CD4-positive, alpha-beta T cell (primary cell): ENCODE data around the gene KDSR. TPM values are rescaled to one million over a fixed set of nuclear protein-coding genes. Genes with fewer than 3 reads are reported as not detected.

ENCODE experiments used
- ATAC-seq: fragments of 200-7000 bp; cut with Tn5 transposase; one replicate; pipeline ENCODE4 v1.10.0; 2022; ENCODE audit warnings: mild to moderate bottlenecking; ENCODE audit not compliant: poor library complexity
- CTCF ChIA-PET: fragments of 350-600 bp; sonication (Branson Sonifier 250); formaldehyde crosslinking; loops from one replicate; lab custom pipeline; 2021; ENCODE audit warnings: antibody characterized with exemption, inconsistent platforms; lab: Charles Lee
- POLR2A ChIA-PET: fragments of 350-600 bp; sonication (Branson Sonifier 250); formaldehyde crosslinking; loops from one replicate; lab custom pipeline; 2021; ENCODE audit warnings: antibody characterized with exemption, inconsistent platforms; lab: Charles Lee
- DNase-seq, 14 experiments: peaks; one replicate each; pipeline ENCODE4 v3.0.0-alpha.2; 2013 to 2020; ENCODE audit warnings: mixed read lengths in 2 of 14
- H3K27ac ChIP-seq, 2 donors: one replicate each; pipeline versions ENCODE4 v1.5.1 to v1.7.0; 2013; ENCODE audit warnings: low read length in 2 of 2, low read depth in 1 of 2, mild to moderate bottlenecking in 1 of 2
- H3K27me3 ChIP-seq, 2 experiments: 1 replicate in 1 of 2; 2 replicates in 1 of 2; pipeline versions ENCODE4 v1.6.1 to v1.7.0; 2013; ENCODE audit warnings: low read length in 2 of 2, control low read depth in 1 of 2, mild to moderate bottlenecking in 1 of 2, moderate library complexity in 1 of 2; ENCODE audit not compliant: insufficient read depth in 2 of 2, control insufficient read depth in 1 of 2
- H3K36me3 ChIP-seq: one replicate; pipeline ENCODE4 v1.6.1; 2013; ENCODE audit warnings: low read length, control low read depth; ENCODE audit not compliant: insufficient read depth
- H3K4me1 ChIP-seq: one replicate; pipeline ENCODE4 v1.6.1; 2013; ENCODE audit warnings: low read length, control low read depth; ENCODE audit not compliant: insufficient read depth
- H3K4me3 ChIP-seq: one replicate; pipeline ENCODE4 v1.5.1; 2013; ENCODE audit warnings: mild to moderate bottlenecking, low read length, moderate library complexity
- H3K9me3 ChIP-seq, 2 experiments: 1 replicate in 1 of 2; 2 replicates in 1 of 2; pipeline versions ENCODE4 v1.6.1 to v1.7.0; 2013; ENCODE audit warnings: low read length in 2 of 2, mild to moderate bottlenecking in 2 of 2, control low read depth in 1 of 2, moderate library complexity in 1 of 2; ENCODE audit not compliant: control insufficient read depth in 1 of 2, insufficient read depth in 1 of 2
- H3K27ac Mint-ChIP-seq: one replicate; pipeline ENCODE4 v1.8.0; 2020; ENCODE audit warnings: mixed read lengths
- H3K27me3 Mint-ChIP-seq: one replicate; pipeline ENCODE4 v1.8.0; 2021; ENCODE audit warnings: mixed read lengths
- H3K36me3 Mint-ChIP-seq: one replicate; pipeline ENCODE4 v1.8.0; 2021; ENCODE audit warnings: low read depth, mixed read lengths
- H3K4me1 Mint-ChIP-seq: one replicate; pipeline ENCODE4 v1.8.0; 2021; ENCODE audit warnings: low read depth, mixed read lengths
- H3K4me3 Mint-ChIP-seq: one replicate; pipeline ENCODE4 v1.8.0; 2020; ENCODE audit warnings: mild to moderate bottlenecking, mixed read lengths
- H3K9me3 Mint-ChIP-seq: one replicate; pipeline ENCODE4 v1.8.0; 2020; ENCODE audit warnings: mixed read lengths
- intact Hi-C, 2 experiments: fragments of 100-400 bp; cut with DNase I in 1 of 2; cut with micrococcal nuclease in 1 of 2; formaldehyde crosslinking; loops; one replicate each; pipeline versions ENCODE4 v1.15.1 to v1.9.0; 2023 to 2025; cut with DNase I, micrococcal nuclease
- total RNA-seq, 174 experiments: library from RNA in 2 of 174; stranded (reverse) in 2 of 174; gene quantifications; one replicate each; pipeline ENCODE4 v1.2.3 and lab custom pipeline; 2021 to 2026
- TF ChIP-seq, protein P1 (sequence below): fragments of 200-600 bp; IDR thresholded peaks from one replicate; pipeline ENCODE4 v1.8.0; 2022; ENCODE audit warnings: antibody characterized with exemption, mild to moderate bottlenecking

The KDSR gene
- total RNA-seq, 2 experiments from 2014 or later, result 21.1 to 23.5 TPM

DNA sequence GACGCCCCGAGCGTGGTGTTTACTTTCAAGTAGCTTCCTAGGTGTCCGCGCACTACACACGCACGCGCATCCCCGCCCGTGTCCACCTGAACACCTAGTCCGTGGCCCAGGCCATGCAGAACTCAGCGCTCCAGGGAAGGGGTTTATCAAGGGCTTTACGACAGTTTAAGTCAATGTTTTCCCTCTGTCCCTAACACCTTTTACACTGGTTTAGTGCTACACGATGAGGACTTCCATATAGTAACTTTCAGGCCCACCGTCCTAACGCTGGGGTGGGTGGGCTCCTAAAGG lies 46.1 kb downstream of the KDSR start:
- H3K36me3 ChIP-seq, result no peaks in the 10 kb centered on the region
- H3K4me3 ChIP-seq, result peak overlapping the region; percentile 65
- peak overlapping the region in 1 of 2 donors; percentile 46 for H3K27ac ChIP-seq
- ChIA-PET CTCF (interaction anchor here (0.7 kb wide), 1 partner anchor 305 kb away, joined by 4 read pairs; no protein-coding TSS in a partner anchor), POLR2A (interaction anchor here (0.5 to 3.8 kb wide), 4 partner anchors 96 to 304 kb away, joined by 3 to 23 read pairs (median 4); partner anchors contain the start of gene VPS4B)
- Mint-ChIP-seq H3K4me1 (peaks cover 48% of the 10 kb centered on the region), H3K4me3 (peak overlapping the region; percentile 91), H3K9me3 (no peaks in the 10 kb centered on the region), H3K27me3 (no peaks in the 10 kb centered on the region), H3K36me3 (peaks cover 26% of the 10 kb centered on the region), H3K27ac (peak overlapping the region; percentile 95)
- intact Hi-C loops, result loop anchor here (5.0 to 10.0 kb wide), 2 partner anchors 116 to 606 kb away; partner anchors contain the start of gene PHLPP1 (in 2 of the 2)
- no peak for ATAC-seq
- H3K9me3 ChIP-seq, result no peaks in the 10 kb centered on the region
- TF ChIP-seq, protein P1, sequence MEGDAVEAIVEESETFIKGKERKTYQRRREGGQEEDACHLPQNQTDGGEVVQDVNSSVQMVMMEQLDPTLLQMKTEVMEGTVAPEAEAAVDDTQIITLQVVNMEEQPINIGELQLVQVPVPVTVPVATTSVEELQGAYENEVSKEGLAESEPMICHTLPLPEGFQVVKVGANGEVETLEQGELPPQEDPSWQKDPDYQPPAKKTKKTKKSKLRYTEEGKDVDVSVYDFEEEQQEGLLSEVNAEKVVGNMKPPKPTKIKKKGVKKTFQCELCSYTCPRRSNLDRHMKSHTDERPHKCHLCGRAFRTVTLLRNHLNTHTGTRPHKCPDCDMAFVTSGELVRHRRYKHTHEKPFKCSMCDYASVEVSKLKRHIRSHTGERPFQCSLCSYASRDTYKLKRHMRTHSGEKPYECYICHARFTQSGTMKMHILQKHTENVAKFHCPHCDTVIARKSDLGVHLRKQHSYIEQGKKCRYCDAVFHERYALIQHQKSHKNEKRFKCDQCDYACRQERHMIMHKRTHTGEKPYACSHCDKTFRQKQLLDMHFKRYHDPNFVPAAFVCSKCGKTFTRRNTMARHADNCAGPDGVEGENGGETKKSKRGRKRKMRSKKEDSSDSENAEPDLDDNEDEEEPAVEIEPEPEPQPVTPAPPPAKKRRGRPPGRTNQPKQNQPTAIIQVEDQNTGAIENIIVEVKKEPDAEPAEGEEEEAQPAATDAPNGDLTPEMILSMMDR, result no peak
- H3K27me3 ChIP-seq, result no peaks in the 10 kb centered on the region
- peaks cover 17% of the 10 kb centered on the region for H3K4me1 ChIP-seq
- DNase-seq, result peak in 1 of 14 experiments; percentile 40

DNA sequence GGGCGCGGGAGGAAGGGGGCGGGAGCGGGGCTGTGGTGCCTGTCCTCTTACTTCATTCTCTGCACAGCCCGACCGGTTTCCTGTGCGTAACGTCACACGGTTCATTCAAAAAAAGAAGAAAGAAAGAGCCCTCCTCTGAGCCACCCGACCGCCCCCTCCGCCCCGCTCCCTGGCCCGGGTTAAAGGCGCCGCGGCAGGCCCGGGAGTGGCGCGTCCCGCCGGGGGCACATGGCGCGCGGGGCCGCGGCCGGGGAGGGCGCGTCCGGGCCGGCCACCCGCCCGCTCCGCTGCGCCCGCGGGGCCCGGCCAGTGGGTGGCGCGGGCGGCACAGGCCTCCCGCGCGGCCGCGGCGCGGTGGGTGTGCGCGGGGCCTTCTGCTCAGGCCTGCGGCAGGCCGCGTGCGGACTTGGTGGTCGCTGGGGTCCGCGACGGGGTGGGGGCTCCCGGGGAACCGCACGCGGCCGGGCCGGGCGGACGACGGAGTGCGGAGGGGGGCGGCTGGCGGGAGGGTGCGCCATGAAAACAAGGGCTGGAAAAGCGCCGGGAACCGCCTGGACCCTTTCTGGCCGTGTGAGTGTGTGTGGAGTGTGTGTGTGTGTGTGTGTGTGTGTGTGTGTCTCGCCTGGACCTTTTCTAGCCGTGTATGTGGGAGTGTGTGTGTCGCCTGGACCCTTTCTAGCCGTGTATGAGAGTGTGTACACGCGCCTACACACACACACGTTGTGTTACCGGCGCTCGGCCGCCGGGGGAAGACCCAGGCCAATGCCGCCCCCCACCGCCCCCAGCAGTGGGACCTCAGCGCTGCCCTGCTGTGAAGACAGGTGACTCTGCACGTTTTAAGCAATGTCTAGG lies 46.7 kb downstream of the KDSR start:
- ChIA-PET POLR2A (interaction anchor here (0.5 to 3.9 kb wide), 16 partner anchors 11 to 605 kb away, joined by 3 to 34 read pairs (median 12); partner anchors contain the start of genes PHLPP1 and VPS4B), CTCF (interaction anchor here (0.7 to 3.8 kb wide), 4 partner anchors 38 to 304 kb away, joined by 3 to 49 read pairs (median 4); no protein-coding TSS in a partner anchor)
- Histone ChIP-seq H3K36me3 (no peaks in the 10 kb centered on the region), H3K27me3 (no peaks in the 10 kb centered on the region), H3K4me1 (peaks cover 17% of the 10 kb centered on the region), H3K27ac (peak overlapping the region in 1 of 2 donors; percentile 46), H3K4me3 (peak overlapping the region; percentile 94), H3K9me3 (no peaks in the 10 kb centered on the region)
- ATAC-seq (peak; percentile 80), DNase-seq (peak; percentile 76 to 96 (median 84))
- Mint-ChIP-seq H3K4me3 (peak overlapping the region; percentile 92), H3K9me3 (no peaks in the 10 kb centered on the region), H3K4me1 (peaks cover 54% of the 10 kb centered on the region), H3K27ac (peak overlapping the region; percentile 95), H3K27me3 (no peaks in the 10 kb centered on the region), H3K36me3 (peaks cover 26% of the 10 kb centered on the region)
- intact Hi-C loops, result loop anchor here (5.0 to 10.0 kb wide), 2 partner anchors 117 to 606 kb away; partner anchors contain the start of gene PHLPP1 (in 2 of the 2)
- TF ChIP-seq, protein P1, result no peak

DNA sequence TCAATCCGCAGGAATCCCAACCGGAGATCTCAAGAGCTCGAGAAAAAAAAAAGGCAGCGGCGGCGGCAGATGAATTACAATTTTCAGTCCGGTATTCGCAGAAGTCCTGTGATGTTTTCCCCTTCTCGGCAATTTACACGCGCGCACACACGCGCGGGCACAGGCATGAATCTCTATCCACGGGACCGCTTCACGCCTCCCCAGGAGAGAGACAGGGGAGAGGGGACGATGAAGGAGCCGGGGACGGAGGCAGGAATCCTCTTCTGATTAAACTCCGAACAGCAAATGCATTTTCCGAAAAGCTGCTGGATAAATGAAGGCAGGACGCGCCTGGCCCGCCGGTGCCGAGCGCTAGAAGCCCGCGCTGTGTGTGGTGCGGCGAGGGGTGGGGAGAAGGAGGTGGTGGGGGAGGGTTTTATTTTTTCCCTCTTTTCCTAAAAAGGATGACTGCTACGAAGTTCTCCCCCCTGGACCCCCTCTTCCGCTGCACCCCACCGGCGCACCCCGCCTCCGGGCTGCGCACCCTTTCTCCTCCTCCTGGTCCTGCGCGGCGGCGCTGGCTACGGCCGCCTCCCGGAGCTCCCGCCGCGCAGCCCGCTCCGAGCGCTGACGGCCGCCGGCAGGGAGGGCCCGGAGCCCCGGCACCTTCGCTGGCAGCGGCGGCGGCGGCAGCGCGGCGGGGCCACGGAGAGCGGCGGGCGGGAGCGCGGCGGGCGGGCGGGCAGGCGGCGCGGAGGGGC lies 47.5 kb downstream of the KDSR start, which contains the start of gene BCL2:
TSS of gene BCL2 (minus strand) at position 387 of the 740 bp plus-strand sequence.
- Histone ChIP-seq H3K36me3 (no peaks in the 10 kb centered on the region), H3K4me3 (peak within 1 kb of the TSS; percentile 94), H3K4me1 (peaks cover 21% of the 10 kb centered on the region), H3K9me3 (no peaks in the 10 kb centered on the region), H3K27me3 (no peaks in the 10 kb centered on the region), H3K27ac (peak within 1 kb of the TSS; percentile 49 to 82)
- TF ChIP-seq, protein P1, result no peak
- Mint-ChIP-seq H3K36me3 (peaks cover 26% of the 10 kb centered on the region), H3K27me3 (no peaks in the 10 kb centered on the region), H3K4me3 (peak within 1 kb of the TSS; percentile 98), H3K27ac (peak within 1 kb of the TSS; percentile 95), H3K4me1 (peaks cover 62% of the 10 kb centered on the region), H3K9me3 (no peaks in the 10 kb centered on the region)
- ATAC-seq (peak; percentile 24), DNase-seq (peak in 5 of 14 experiments; percentile 22 to 61 (median 36))
- ChIA-PET POLR2A (interaction anchor here (0.6 to 3.9 kb wide), 22 partner anchors 10 to 796 kb away, joined by 3 to 34 read pairs (median 5); partner anchors contain the start of genes KDSR, PHLPP1 and ZCCHC2), CTCF (interaction anchor here (1.1 to 3.8 kb wide), 14 partner anchors 12 to 303 kb away, joined by 3 to 56 read pairs (median 10); no protein-coding TSS in a partner anchor)
- intact Hi-C loops, result loop anchor here (2.0 to 10.0 kb wide), 12 partner anchors 47 to 797 kb away; partner anchors contain the start of genes PHLPP1 (in 2 of the 2), ZCCHC2 (in 2 of the 2), KDSR (in 1 of the 2) and VPS4B (in 1 of the 2)
